Natural killer cell (primary cell): ENCODE measurements around the gene SMIM22. TPM values are rescaled to one million over a fixed set of nuclear protein-coding genes. Genes with fewer than 3 reads are reported as not detected.
A peak's percentile ranks its signal among the peaks of the same experiment; 100 is the strongest.

ENCODE experiments used
- ATAC-seq, 3 donors: fragments of 150-1000 bp in 2 of 3; fragments of 200-7000 bp in 1 of 3; cut with Tn5 transposase; 1 replicate in 1 of 3; 2 replicates in 2 of 3; pipeline ENCODE4 v1.10.0; 2021; ENCODE audit warnings: mild to moderate bottlenecking in 2 of 3, moderate library complexity in 2 of 3
- DNase-seq, 2 donors: peaks; one replicate each; pipeline versions ENCODE4 v3.0.0 to v3.0.0-alpha.2; 2013 to 2021; ENCODE audit warnings: mixed read lengths in 1 of 2
- H3K27ac ChIP-seq: one replicate; pipeline ENCODE4 v1.5.1; 2013; ENCODE audit warnings: mild to moderate bottlenecking, low read length
- H3K27me3 ChIP-seq: one replicate; pipeline ENCODE4 v1.6.1; 2013; ENCODE audit warnings: low read length; ENCODE audit not compliant: control insufficient read depth, insufficient read depth
- H3K36me3 ChIP-seq: one replicate; pipeline ENCODE4 v1.6.1; 2013; ENCODE audit warnings: low read length; ENCODE audit not compliant: control insufficient read depth, insufficient read depth
- H3K4me1 ChIP-seq: one replicate; pipeline ENCODE4 v1.6.1; 2013; ENCODE audit warnings: low read length; ENCODE audit not compliant: control insufficient read depth, insufficient read depth
- H3K4me3 ChIP-seq: one replicate; pipeline ENCODE4 v1.5.1; 2013; ENCODE audit warnings: low read length
- H3K9me3 ChIP-seq: one replicate; pipeline ENCODE4 v1.6.1; 2013; ENCODE audit warnings: low read length; ENCODE audit not compliant: control insufficient read depth, insufficient read depth
- H3K27ac Mint-ChIP-seq, 2 donors: one replicate each; pipeline ENCODE4 v1.8.0; 2022; ENCODE audit warnings: mild to moderate bottlenecking in 2 of 2, mixed read lengths in 2 of 2, moderate library complexity in 1 of 2
- H3K27me3 Mint-ChIP-seq, 2 donors: one replicate each; pipeline ENCODE4 v1.8.0; 2022; ENCODE audit warnings: low read depth in 2 of 2, mixed read lengths in 2 of 2
- H3K36me3 Mint-ChIP-seq: one replicate; pipeline ENCODE4 v1.8.0; 2022; ENCODE audit warnings: mixed read lengths
- H3K4me1 Mint-ChIP-seq, 2 donors: one replicate each; pipeline ENCODE4 v1.8.0; 2022; ENCODE audit warnings: mixed read lengths in 2 of 2
- H3K4me3 Mint-ChIP-seq: one replicate; pipeline ENCODE4 v1.8.0; 2022; ENCODE audit warnings: mild to moderate bottlenecking, moderate library complexity, mixed read lengths
- H3K9me3 Mint-ChIP-seq, 2 donors: one replicate each; pipeline ENCODE4 v1.8.0; 2022; ENCODE audit warnings: mixed read lengths in 2 of 2
- WGBS: methylation state at CpG from one replicate; pipeline ENCODE4 v1.1.7; 2013; ENCODE audit warnings: missing lambda C conversion rate; ENCODE audit not compliant: insufficient coverage; 5-methylcytosine and 5-hydroxymethylcytosine counted together
- intact Hi-C: fragments of 100-400 bp; cut with micrococcal nuclease; formaldehyde crosslinking; loops from one replicate; pipeline ENCODE4 v1.14.2; 2022
- total RNA-seq, 4 donors: library from RNA; stranded (reverse); fragments of 120-200 nt in 1 of 4; gene quantifications; one replicate each; pipeline versions ENCODE4 v1.2.3 to v1.2.4, GENCODE V29; 2013 to 2022
- TF ChIP-seq, protein P1 (sequence below): fragments of 200-600 bp; IDR thresholded peaks from one replicate; pipeline ENCODE4 v1.8.0; 2022; ENCODE audit warnings: antibody characterized with exemption

SMIM22 gene
- total RNA-seq, 3 donors from 2014 or later (not counting 1 experiment from before 2014, with no cell fraction given): not detected

DNA sequence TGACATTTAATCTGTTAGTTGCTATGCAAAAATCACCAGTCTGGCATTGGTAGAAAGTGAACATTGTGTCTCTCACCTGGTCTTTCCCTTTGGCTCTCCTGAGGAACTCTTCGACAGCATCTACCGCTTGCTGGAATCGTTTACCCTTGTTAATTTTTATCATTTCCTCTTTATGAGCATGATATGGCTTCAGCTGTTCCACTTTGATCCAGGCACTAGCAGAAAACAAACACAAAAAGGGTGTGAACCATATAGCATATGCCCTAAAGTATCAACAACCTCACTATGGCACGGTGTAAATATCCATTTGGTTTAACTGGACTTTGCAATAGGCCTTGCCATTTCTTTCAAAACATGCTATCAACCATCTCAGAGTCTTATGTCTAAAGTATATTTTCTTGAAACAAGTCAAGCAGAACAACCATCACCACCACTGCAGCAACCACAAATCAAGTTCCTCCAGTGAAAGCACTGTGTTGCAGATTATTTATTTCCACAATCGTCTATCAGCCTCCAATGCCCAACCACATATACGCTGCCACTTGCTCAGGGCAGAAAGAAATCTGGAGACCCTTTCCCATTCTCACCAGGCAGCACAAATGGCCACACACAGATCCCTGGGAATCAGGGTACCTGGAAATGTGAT is 37.7 kb downstream of the SMIM22 start:
- peaks cover 7% of the 10 kb centered on the region for H3K36me3 Mint-ChIP-seq
- Histone ChIP-seq H3K27ac (no peak overlapping the region), H3K4me3 (no peak overlapping the region), H3K9me3 (no peaks in the 10 kb centered on the region), H3K4me1 (no peaks in the 10 kb centered on the region), H3K36me3 (peaks cover 69% of the 10 kb centered on the region), H3K27me3 (no peaks in the 10 kb centered on the region)
- TF ChIP-seq, protein P1, sequence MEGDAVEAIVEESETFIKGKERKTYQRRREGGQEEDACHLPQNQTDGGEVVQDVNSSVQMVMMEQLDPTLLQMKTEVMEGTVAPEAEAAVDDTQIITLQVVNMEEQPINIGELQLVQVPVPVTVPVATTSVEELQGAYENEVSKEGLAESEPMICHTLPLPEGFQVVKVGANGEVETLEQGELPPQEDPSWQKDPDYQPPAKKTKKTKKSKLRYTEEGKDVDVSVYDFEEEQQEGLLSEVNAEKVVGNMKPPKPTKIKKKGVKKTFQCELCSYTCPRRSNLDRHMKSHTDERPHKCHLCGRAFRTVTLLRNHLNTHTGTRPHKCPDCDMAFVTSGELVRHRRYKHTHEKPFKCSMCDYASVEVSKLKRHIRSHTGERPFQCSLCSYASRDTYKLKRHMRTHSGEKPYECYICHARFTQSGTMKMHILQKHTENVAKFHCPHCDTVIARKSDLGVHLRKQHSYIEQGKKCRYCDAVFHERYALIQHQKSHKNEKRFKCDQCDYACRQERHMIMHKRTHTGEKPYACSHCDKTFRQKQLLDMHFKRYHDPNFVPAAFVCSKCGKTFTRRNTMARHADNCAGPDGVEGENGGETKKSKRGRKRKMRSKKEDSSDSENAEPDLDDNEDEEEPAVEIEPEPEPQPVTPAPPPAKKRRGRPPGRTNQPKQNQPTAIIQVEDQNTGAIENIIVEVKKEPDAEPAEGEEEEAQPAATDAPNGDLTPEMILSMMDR: no peak
- intact Hi-C loops: no loop called here
- peaks cover 6 to 13% of the 10 kb centered on the region in 2 donors for H3K4me1 Mint-ChIP-seq
- peak overlapping the region in 1 of 2 donors; percentile 20 for H3K27ac Mint-ChIP-seq
- no peaks in the 10 kb centered on the region for H3K27me3 Mint-ChIP-seq
- WGBS: 77% methylated on average over 5 of the region's 6 CpGs
- ATAC-seq (no peak), DNase-seq (no peak)
- no peaks in the 10 kb centered on the region for H3K9me3 Mint-ChIP-seq
- H3K4me3 Mint-ChIP-seq: no peak overlapping the region

DNA sequence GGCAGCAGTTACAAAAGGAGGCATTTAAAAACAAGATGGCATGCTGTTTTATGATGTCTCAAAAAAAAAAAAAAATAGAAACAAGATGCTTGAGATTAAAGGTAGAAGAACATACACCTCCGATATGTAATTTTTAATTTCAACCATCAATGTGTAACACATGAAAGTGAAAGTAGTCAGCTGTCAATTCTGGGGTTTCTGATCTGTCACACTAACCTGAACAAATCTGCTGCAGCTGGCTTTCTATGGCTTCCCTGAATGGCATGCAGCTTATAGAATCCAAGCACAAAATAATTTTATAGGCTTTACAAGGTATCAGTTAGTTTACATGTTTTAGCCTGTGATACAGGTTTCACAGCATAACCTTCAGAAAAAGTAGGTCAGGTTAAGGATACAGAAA is 38.4 kb downstream of the SMIM22 start:
- intact Hi-C loops: no loop called here
- H3K4me1 Mint-ChIP-seq: peaks cover 6 to 13% of the 10 kb centered on the region in 2 donors
- Histone ChIP-seq H3K27ac (no peak overlapping the region), H3K27me3 (no peaks in the 10 kb centered on the region), H3K4me3 (no peak overlapping the region), H3K36me3 (peaks cover 70% of the 10 kb centered on the region), H3K9me3 (no peaks in the 10 kb centered on the region), H3K4me1 (no peaks in the 10 kb centered on the region)
- TF ChIP-seq, protein P1: no peak
- H3K27ac Mint-ChIP-seq: peak overlapping the region in 1 of 2 donors; percentile 20
- no CpG with 5 or more reads among the region's 1 CpG for WGBS
- H3K9me3 Mint-ChIP-seq: no peaks in the 10 kb centered on the region
- H3K36me3 Mint-ChIP-seq: peaks cover 7% of the 10 kb centered on the region
- H3K27me3 Mint-ChIP-seq: no peaks in the 10 kb centered on the region
- H3K4me3 Mint-ChIP-seq: no peak overlapping the region
- ATAC-seq: no peak
- no peak for DNase-seq

DNA sequence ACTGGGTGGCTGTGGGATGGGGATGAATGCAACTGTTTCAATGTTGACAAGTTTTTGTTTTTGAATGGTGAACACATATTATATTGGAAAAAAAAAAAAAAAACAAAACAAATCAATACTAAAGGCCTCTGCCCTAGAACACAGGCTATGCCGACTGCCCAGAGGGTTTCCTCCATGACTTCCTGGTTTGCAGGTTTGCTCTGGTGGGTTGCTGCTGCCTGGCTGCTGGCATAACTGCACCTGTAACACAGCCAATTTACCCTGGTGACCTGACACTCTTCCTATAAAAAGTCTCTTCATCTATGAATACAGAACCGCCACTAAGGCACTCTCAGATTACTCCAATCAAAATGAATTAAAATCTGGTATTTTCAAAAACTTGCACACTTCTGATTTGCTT is 41.6 kb downstream of the SMIM22 start:
- no peak for DNase-seq
- Histone ChIP-seq H3K27me3 (no peaks in the 10 kb centered on the region), H3K4me3 (no peak overlapping the region), H3K36me3 (peaks cover 70% of the 10 kb centered on the region), H3K4me1 (no peaks in the 10 kb centered on the region), H3K27ac (no peak overlapping the region), H3K9me3 (no peaks in the 10 kb centered on the region)
- no peak for ATAC-seq
- H3K4me3 Mint-ChIP-seq: no peak overlapping the region
- peak overlapping the region in 1 of 2 donors; percentile 40 for H3K27ac Mint-ChIP-seq
- TF ChIP-seq, protein P1: no peak
- intact Hi-C loops: no loop called here
- H3K4me1 Mint-ChIP-seq: peaks cover 14 to 17% of the 10 kb centered on the region in 2 donors
- H3K27me3 Mint-ChIP-seq: no peaks in the 10 kb centered on the region
- WGBS: 95% methylated on average over 2 of the region's 2 CpGs
- H3K9me3 Mint-ChIP-seq: no peaks in the 10 kb centered on the region
- H3K36me3 Mint-ChIP-seq: peaks cover 7% of the 10 kb centered on the region
